GM12801 (cell line): Measurements from ENCODE around the gene HOXA4.

ENCODE experiments used
- TF ChIP-seq, protein P1 (sequence below): IDR thresholded peaks from one replicate; pipeline ENCODE4 v1.5.1; 2011; ENCODE audit warnings: control low read depth; ENCODE audit not compliant: insufficient read length; ENCODE audit errors: extremely low read depth

HOXA4 gene

GRCh38 chr7:27101957-27102580 is 28.5 kb downstream of the HOXA4 start:
- TF ChIP-seq, protein P1, sequence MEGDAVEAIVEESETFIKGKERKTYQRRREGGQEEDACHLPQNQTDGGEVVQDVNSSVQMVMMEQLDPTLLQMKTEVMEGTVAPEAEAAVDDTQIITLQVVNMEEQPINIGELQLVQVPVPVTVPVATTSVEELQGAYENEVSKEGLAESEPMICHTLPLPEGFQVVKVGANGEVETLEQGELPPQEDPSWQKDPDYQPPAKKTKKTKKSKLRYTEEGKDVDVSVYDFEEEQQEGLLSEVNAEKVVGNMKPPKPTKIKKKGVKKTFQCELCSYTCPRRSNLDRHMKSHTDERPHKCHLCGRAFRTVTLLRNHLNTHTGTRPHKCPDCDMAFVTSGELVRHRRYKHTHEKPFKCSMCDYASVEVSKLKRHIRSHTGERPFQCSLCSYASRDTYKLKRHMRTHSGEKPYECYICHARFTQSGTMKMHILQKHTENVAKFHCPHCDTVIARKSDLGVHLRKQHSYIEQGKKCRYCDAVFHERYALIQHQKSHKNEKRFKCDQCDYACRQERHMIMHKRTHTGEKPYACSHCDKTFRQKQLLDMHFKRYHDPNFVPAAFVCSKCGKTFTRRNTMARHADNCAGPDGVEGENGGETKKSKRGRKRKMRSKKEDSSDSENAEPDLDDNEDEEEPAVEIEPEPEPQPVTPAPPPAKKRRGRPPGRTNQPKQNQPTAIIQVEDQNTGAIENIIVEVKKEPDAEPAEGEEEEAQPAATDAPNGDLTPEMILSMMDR: no peak

DNA sequence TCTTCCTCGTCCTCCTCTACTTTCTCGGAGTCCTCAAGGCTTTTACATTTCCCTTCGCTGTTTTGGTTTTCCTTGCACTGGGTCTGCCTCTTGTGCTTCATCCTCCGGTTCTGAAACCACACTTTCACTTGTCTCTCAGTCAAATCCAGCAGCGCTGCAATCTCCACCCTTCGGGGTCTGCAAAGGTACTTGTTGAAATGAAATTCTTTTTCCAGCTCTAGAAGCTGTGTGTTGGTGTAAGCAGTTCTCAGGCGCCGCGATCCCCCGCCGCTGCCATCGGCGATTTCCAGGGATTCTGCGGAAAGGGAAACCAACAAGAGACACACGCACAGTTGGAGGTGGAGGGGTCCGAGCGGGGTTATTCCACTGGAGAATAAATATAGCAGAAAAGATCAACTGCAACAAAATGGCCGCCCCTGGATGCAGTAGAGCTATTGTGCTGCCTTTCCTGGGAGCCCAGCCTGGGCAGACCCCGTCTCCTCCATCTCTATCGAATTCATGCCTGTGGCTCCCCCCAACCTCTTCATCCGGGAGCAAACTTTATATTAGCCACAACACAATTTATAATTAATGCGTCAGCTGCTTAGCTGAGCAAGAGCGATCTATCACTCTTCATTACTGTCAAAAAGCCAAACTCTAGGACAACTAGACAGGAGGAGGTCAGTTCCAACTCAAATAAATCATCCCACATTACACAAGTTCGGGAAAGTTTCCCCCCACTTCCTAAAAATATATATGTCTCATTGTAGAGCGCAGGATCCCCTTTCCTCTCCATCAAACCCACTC is 29.2 kb downstream of the HOXA4 start:
- TF ChIP-seq, protein P1: no peak

- TF ChIP-seq, protein P1: no peak
Observed at GRCh38 chr7:27100694-27101170, 29.8 kb downstream of the HOXA4 start.

DNA sequence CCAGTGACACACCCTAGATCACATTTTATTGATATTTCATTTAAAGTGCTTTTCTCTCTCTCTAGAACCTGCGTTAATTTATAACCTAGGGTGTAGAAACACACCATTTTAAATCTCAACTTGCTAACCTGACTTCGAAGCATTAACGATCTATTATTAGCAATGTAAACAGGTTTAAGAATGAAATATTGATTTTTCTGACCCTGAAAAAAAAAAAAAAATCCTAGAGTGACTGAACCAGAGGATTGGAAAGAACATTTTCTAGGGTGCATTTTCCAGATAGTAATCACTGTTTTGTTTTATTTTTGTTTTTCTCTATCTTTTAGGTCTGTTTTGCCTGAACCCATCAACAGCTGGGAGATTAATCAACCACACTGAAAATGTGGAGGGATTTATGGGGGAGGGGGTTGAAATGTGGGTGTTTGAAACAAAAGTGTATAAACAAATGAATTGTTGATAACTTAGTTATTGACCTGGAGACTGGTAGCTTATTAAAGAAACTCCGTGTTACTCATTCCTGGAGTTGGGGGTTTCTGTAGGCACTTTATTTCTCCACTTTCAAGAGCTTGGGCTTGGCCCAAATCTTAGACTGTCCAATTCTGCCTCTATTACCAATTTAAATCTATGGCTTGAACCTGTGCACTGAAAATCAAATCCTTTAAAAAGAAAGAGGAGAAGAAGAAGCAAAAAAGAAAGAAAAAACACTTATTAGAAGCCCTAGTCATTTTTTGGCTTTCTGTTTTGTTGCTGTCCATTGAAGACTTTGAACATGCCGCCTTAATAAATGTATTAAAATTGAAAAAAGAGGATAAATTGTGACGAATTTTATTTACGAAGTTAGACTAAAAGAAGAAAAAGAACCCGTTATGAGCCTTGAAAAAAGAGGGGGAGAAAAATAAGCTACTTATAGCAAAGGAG is 30.8 kb downstream of the HOXA4 start:
- TF ChIP-seq, protein P1: no peak

DNA sequence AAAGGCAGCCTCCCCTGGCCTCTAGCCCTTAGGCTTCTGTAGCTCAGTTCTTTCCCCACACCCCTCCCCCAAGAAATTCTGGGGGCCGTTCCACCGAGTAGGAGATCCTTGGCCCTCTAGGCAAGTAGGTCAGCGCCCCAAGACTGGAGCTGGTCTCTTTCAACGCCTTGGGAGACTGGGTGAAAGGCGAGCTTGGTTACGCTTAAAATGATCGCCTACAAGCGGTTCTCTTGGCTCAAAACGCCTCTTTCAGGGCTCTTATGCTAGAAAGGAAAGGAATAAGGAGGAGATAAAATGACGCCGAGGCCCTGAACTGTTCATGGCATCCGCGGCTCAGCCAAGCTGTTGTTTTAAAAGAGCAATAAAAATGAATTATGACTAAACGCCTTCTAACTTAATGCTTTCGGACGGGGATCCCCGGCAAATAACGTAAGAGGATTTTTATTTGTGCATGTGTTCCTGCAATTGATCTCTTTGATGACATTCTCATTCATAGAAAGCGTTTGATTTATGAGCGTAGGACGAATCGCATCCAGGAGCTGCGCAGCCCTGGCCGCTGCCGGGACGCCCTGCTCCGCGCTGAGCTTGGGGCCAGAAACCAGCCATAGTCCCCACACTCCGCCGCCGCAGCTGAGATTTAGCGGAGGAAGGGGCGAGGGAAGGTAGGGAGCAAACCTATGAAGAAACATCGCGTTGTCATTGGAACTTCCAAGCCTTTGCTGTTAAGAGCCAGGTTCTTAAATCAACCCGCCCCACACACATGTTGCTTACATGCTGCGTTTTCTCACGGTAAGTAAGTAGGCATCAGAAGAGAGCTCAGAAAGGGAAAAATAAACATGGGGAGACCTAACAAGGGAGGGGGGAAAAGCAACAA is 31.7 kb downstream of the HOXA4 start:
- TF ChIP-seq, protein P1: no peak

DNA sequence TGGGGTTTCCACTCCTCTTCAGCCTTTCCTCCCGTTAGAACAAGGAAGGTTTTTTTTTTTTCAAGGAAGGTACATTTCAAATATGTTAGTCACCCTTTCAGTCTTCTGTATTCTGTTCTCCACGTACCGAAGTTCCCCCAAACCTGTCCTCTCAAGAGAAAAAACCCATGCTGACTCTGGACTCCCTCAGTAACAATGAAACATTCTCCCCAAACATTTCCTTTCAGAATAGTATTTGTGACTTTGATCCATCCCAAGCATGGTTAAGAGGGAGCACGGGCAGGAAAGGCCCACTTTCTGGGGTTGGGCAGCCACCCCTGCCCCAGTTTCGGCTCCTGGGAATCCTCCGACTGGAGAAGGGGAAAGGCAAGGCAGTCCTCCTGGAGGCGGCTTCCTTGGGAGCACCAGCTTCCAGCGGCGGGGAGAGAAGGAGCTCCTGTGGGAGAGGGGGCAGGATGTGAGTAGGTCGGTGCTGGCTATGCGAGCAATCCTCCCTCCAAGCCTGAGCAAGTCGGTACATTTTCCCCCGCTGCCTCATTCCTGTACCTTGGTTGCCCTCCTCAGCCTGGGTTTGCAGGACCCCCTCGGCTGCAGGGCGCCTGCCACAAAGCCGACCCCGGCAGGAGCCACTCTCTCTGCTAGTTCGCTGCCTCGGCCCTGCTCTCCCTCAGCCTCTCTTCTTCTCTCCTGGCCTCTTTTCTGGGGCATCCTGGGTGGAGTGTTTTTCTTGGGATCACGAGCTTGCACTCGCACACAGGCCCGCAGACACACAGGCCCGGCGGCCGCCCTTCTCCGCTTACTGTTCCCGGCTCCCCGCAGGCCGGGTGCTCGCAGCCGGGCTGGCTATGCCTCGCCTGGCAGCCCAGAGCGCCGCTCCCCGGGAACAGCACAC is 32.6 kb downstream of the HOXA4 start:
- TF ChIP-seq, protein P1: no peak
